ENCODE data around the gene SCAP.

Gene SCAP

GRCh38 chr3:47407237-47407636, 68.5 kb downstream of the SCAP start:
- H3K27ac ChIP-seq (ENCODE audit: extremely low read depth, low read depth, low read length) = no peak overlapping the region
- no peaks in the 10 kb centered on the region for H3K9me3 ChIP-seq (ENCODE audit: control insufficient read depth, insufficient read depth, low read depth, low read length)
- TF ChIP-seq ZNF521 (tag by site-specific recombination; IDR thresholded peaks at IDR 0.05) (no peak), YY2 (tag by site-specific recombination; IDR thresholded peaks at IDR 0.05) (no peak), MYNN (tag by site-specific recombination; IDR thresholded peaks at IDR 0.05; ENCODE audit: borderline replicate concordance) (no peak)
- H3K4me1 ChIP-seq (ENCODE audit: control insufficient read depth, insufficient read depth, low read length) = no peaks in the 10 kb centered on the region
- POLR2A ChIA-PET = interaction anchor here (1.3 kb wide), 1 partner anchor 27 kb away, joined by 3 read pairs; the partner anchor contains the start of gene PTPN23
- CTCF ChIA-PET = interaction anchor here (1.0 to 1.5 kb wide), 4 partner anchors 9 to 80 kb away, joined by 4 to 13 read pairs (median 4); no protein-coding TSS in a partner anchor
- no peak overlapping the region for H3K4me3 ChIP-seq (ENCODE audit: low read depth, low read length)
- peaks cover 0 to 55% of the 10 kb centered on the region in 2 experiments; a peak in 2 of 3 replicates for H3K36me3 ChIP-seq (ENCODE audit: control insufficient read depth in 2 of 2, insufficient read depth in 1 of 2, low read length in 2 of 2)

DNA sequence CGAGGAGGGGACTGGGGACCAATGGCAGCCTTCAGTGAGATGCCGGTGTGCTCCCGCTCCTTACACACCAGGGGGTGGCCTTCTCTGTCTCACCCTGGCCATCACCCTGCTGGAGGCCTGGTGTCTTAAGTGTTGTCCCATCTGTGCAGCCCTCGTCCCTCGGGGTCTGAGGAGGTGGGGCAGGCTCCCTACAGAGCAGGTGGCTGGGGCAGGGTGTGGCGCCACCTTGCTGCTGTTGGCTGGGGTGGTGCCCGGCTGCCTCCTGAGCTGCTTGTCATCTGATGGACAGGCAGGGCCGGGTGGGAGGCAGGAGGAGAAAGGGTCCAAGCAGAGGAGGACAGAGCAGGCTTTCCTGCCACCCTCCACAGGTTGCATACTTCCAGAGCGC, 69.0 kb downstream of the SCAP start:
- CTCF ChIA-PET = interaction anchor here (0.6 to 1.5 kb wide), 5 partner anchors 9 to 276 kb away, joined by 3 to 13 read pairs (median 4); no protein-coding TSS in a partner anchor
- POLR2A ChIA-PET = interaction anchor here (1.3 kb wide), 1 partner anchor 26 kb away, joined by 3 read pairs; the partner anchor contains the start of gene PTPN23

More for the DNA sequence above, 69.0 kb downstream of the SCAP start:
- no peak overlapping the region for H3K4me3 ChIP-seq (ENCODE audit: low read depth, low read length)
- H3K4me1 ChIP-seq (ENCODE audit: control insufficient read depth, insufficient read depth, low read length) = no peaks in the 10 kb centered on the region
- no peak for TF ChIP-seq ZNF513 (tag by site-specific recombination; IDR thresholded peaks at IDR 0.05)
- TF ChIP-seq KLF1 (tag by site-specific recombination; IDR thresholded peaks at IDR 0.05) = peak; percentile 56; the same call in 1 of the 2 replicates
- TF ChIP-seq ZNF426 (tag by site-specific recombination; IDR thresholded peaks at IDR 0.05) = no peak
- TF ChIP-seq GLIS1 (tag by site-specific recombination; IDR thresholded peaks at IDR 0.05) = peak; percentile 45; the same call in 1 of the 2 replicates
- TF ChIP-seq ZEB2 (tag by site-specific recombination; IDR thresholded peaks at IDR 0.05) = no peak
- TF ChIP-seq, protein P1, sequence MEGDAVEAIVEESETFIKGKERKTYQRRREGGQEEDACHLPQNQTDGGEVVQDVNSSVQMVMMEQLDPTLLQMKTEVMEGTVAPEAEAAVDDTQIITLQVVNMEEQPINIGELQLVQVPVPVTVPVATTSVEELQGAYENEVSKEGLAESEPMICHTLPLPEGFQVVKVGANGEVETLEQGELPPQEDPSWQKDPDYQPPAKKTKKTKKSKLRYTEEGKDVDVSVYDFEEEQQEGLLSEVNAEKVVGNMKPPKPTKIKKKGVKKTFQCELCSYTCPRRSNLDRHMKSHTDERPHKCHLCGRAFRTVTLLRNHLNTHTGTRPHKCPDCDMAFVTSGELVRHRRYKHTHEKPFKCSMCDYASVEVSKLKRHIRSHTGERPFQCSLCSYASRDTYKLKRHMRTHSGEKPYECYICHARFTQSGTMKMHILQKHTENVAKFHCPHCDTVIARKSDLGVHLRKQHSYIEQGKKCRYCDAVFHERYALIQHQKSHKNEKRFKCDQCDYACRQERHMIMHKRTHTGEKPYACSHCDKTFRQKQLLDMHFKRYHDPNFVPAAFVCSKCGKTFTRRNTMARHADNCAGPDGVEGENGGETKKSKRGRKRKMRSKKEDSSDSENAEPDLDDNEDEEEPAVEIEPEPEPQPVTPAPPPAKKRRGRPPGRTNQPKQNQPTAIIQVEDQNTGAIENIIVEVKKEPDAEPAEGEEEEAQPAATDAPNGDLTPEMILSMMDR (tag by site-specific recombination; IDR thresholded peaks at IDR 0.05) = peak; percentile 51
- TF ChIP-seq ZIC2 (tag by site-specific recombination; IDR thresholded peaks at IDR 0.05) = peak; percentile 46; the same call in 1 of the 2 replicates
- TF ChIP-seq ZNF518A (tag by site-specific recombination; conservative IDR thresholded peaks at IDR 0.05; ENCODE audit: low read depth) = no peak
- H3K9me3 ChIP-seq (ENCODE audit: control insufficient read depth, insufficient read depth, low read depth, low read length) = no peaks in the 10 kb centered on the region
- no peak overlapping the region for H3K27ac ChIP-seq (ENCODE audit: extremely low read depth, low read depth, low read length)
- peaks cover 0 to 50% of the 10 kb centered on the region in 2 experiments; a peak in 2 of 3 replicates for H3K36me3 ChIP-seq (ENCODE audit: control insufficient read depth in 2 of 2, insufficient read depth in 1 of 2, low read length in 2 of 2)

Data from HEK293 (cell line).